ENCODE measurements around the gene SPDEF. TPM values are rescaled to one million over a fixed set of nuclear protein-coding genes. Genes with fewer than 3 reads are reported as not detected.

Gene SPDEF
- total RNA-seq, 2 donors from 2014 or later: not detected

- H3K27ac ChIP-seq: no peak overlapping the region
- H3K4me1 ChIP-seq (ENCODE audit: control insufficient read depth in 1 of 2, low read depth in 2 of 2): no peaks in the 10 kb centered on the region
- DNase-seq (ENCODE audit: low spot score) (no peak), ATAC-seq (ENCODE audit: insufficient number of reproducible peaks, low FRiP score, low read depth) (no peak)
- no peak overlapping the region for H3K4me3 ChIP-seq
- TF ChIP-seq, protein P1, sequence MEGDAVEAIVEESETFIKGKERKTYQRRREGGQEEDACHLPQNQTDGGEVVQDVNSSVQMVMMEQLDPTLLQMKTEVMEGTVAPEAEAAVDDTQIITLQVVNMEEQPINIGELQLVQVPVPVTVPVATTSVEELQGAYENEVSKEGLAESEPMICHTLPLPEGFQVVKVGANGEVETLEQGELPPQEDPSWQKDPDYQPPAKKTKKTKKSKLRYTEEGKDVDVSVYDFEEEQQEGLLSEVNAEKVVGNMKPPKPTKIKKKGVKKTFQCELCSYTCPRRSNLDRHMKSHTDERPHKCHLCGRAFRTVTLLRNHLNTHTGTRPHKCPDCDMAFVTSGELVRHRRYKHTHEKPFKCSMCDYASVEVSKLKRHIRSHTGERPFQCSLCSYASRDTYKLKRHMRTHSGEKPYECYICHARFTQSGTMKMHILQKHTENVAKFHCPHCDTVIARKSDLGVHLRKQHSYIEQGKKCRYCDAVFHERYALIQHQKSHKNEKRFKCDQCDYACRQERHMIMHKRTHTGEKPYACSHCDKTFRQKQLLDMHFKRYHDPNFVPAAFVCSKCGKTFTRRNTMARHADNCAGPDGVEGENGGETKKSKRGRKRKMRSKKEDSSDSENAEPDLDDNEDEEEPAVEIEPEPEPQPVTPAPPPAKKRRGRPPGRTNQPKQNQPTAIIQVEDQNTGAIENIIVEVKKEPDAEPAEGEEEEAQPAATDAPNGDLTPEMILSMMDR (IDR thresholded peaks at IDR 0.05): no peak
- no peaks in the 10 kb centered on the region for H3K27me3 ChIP-seq (replicated peaks; ENCODE audit: insufficient read depth)
- H3K9me3 ChIP-seq: peaks cover 6% of the 10 kb centered on the region
- H3K36me3 ChIP-seq: no peaks in the 10 kb centered on the region
These were observed 6.9 kb upstream of the SPDEF start for GRCh38 chr6:34562861-34563512.

DNA sequence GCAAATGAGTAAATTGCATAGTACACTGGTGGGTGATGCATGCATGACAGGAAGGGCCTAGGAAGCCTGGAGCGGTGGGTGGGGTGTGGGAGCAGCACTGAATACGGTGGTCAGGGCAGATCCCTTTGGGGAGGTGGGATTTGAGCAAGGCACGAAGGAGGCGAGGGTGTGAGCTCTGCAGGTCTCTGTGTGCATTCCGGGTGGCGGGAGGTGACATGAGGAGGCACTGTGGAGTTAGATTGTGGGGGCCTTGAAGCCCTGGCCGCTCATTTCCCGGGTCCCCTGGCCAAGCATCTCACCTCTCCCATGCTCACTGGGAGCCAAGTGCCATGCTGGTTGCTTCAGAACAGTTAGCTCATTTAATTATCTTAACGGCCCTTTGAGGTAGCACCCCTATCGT is 6.2 kb upstream of the SPDEF start:
- H3K27ac ChIP-seq: no peak overlapping the region
- H3K4me3 ChIP-seq: no peak overlapping the region
- no peaks in the 10 kb centered on the region for H3K36me3 ChIP-seq
- TF ChIP-seq, protein P1 (IDR thresholded peaks at IDR 0.05): no peak
- H3K4me1 ChIP-seq (ENCODE audit: control insufficient read depth in 1 of 2, low read depth in 2 of 2): no peaks in the 10 kb centered on the region
- no peak for ATAC-seq (ENCODE audit: insufficient number of reproducible peaks, low FRiP score, low read depth)
- no peaks in the 10 kb centered on the region for H3K27me3 ChIP-seq (replicated peaks; ENCODE audit: insufficient read depth)
- DNase-seq (ENCODE audit: low spot score): no peak
- peaks cover 6% of the 10 kb centered on the region for H3K9me3 ChIP-seq

DNA sequence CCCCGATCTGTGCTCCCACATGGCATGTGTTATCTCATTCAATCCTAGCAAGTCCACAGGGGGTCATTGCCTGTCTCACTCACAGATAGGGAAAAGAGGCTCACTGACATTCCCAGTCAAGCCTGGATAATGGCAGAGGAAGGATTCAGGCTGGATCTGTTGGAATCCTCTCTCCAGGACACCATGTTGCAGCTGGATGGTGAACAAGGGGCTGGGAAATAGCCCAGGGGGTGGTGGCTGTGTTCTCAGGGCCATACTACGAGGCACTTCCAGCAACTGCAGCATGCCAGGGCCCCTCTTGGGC is 5.0 kb upstream of the SPDEF start:
- no peak overlapping the region for H3K27ac ChIP-seq
- H3K4me3 ChIP-seq: no peak overlapping the region
- peaks cover 6% of the 10 kb centered on the region for H3K9me3 ChIP-seq
- H3K27me3 ChIP-seq (replicated peaks; ENCODE audit: insufficient read depth): no peaks in the 10 kb centered on the region
- DNase-seq (ENCODE audit: low spot score) (no peak), ATAC-seq (ENCODE audit: insufficient number of reproducible peaks, low FRiP score, low read depth) (no peak)
- TF ChIP-seq, protein P1 (IDR thresholded peaks at IDR 0.05): no peak
- no peaks in the 10 kb centered on the region for H3K4me1 ChIP-seq (ENCODE audit: control insufficient read depth in 1 of 2, low read depth in 2 of 2)
- H3K36me3 ChIP-seq: no peaks in the 10 kb centered on the region

GRCh38 chr6:34560366-34561226 is 4.5 kb upstream of the SPDEF start:
- Histone ChIP-seq H3K27me3 (replicated peaks; ENCODE audit: insufficient read depth) (no peaks in the 10 kb centered on the region), H3K36me3 (no peaks in the 10 kb centered on the region), H3K9me3 (peaks cover 6% of the 10 kb centered on the region), H3K4me1 (ENCODE audit: control insufficient read depth in 1 of 2, low read depth in 2 of 2) (no peaks in the 10 kb centered on the region), H3K4me3 (no peak overlapping the region), H3K27ac (no peak overlapping the region)
- DNase-seq (ENCODE audit: low spot score): no peak
- TF ChIP-seq, protein P1 (IDR thresholded peaks at IDR 0.05): no peak
- no peak for ATAC-seq (ENCODE audit: insufficient number of reproducible peaks, low FRiP score, low read depth)

- Histone ChIP-seq H3K27me3 (replicated peaks; ENCODE audit: insufficient read depth) (no peaks in the 10 kb centered on the region), H3K9me3 (peaks cover 6% of the 10 kb centered on the region), H3K4me1 (ENCODE audit: control insufficient read depth in 1 of 2, low read depth in 2 of 2) (no peaks in the 10 kb centered on the region), H3K27ac (no peak overlapping the region), H3K36me3 (no peaks in the 10 kb centered on the region), H3K4me3 (no peak overlapping the region)
- no peak for ATAC-seq (ENCODE audit: insufficient number of reproducible peaks, low FRiP score, low read depth)
- no peak for DNase-seq (ENCODE audit: low spot score)
- TF ChIP-seq, protein P1 (IDR thresholded peaks at IDR 0.05): no peak
These were observed 3.7 kb upstream of the SPDEF start for GRCh38 chr6:34559651-34560365.

All from thoracic aorta (tissue), 2 donors.